ENCODE data around the gene PTCD2.

GRCh38 chr5:72380492-72381274 is 60.5 kb downstream of the PTCD2 start:
- TF ChIP-seq ZBTB11 (tag by site-specific recombination; conservative IDR thresholded peaks at IDR 0.05; ENCODE audit: low read depth) (no peak), CTCF (tag by site-specific recombination; IDR thresholded peaks at IDR 0.05) (no peak)

Data from HEK293 (cell line).